SK-N-SH (cell line): ENCODE data around the gene SRSF6. TPM values are rescaled to one million over a fixed set of nuclear protein-coding genes. Genes with fewer than 3 reads are reported as not detected.
A peak's percentile ranks its signal among the peaks of the same experiment; 100 is the strongest.

Experiments used
- CTCF ChIA-PET: fragments of 300-600, 350-600 bp; formaldehyde crosslinking; extraction: SDS; loops from one replicate; lab custom pipeline; 2021; lab: Yijun Ruan, JAX
- POLR2A ChIA-PET: fragments of 350-600 bp; sonication (Branson Sonifier 250); formaldehyde crosslinking; extraction: SDS; loops from one replicate; lab custom pipeline; 2020; ENCODE audit warnings: antibody characterized with exemption, inconsistent platforms; lab: Yijun Ruan, JAX
- DNase-seq: peaks from one replicate; pipeline ENCODE4 v3.0.0; 2012
- H2AFZ ChIP-seq: fragments of 200-600 bp; sonication (generic); 2 replicates; pipeline ENCODE4 v1.8.1; 2016; ENCODE audit warnings: antibody characterized with exemption, mild to moderate bottlenecking, low read depth
- H3F3A ChIP-seq: fragments of 200-600 bp; sonication (generic); replicated peaks from 2 replicates; pipeline ENCODE3; 2016; ENCODE audit warnings: antibody characterized with exemption, mild to moderate bottlenecking; ENCODE audit not compliant: insufficient read depth
- H3K27ac ChIP-seq, 2 experiments: fragments of 200-500 bp in 1 of 2; fragments of 200-600 bp in 1 of 2; sonication (Bioruptor generic) in 1 of 2; sonication (generic), shearing (Covaris generic) in 1 of 2; 2 replicates each; pipeline versions ENCODE4 v1.5.1 to v1.6.1; 2014 to 2016; ENCODE audit warnings: low read depth in 2 of 2, inconsistent platforms in 1 of 2, low read length in 1 of 2, mild to moderate bottlenecking in 1 of 2, mixed read lengths in 1 of 2
- H3K27me3 ChIP-seq: fragments of 200-600 bp; sonication (generic), shearing (Covaris generic); 2 replicates; pipeline ENCODE4 v1.6.1; 2016; ENCODE audit warnings: mixed run types; ENCODE audit not compliant: insufficient read depth
- H3K36me3 ChIP-seq, 2 experiments: fragments of 200-500 bp in 1 of 2; fragments of 200-600 bp in 1 of 2; sonication (Bioruptor generic) in 1 of 2; sonication (generic) in 1 of 2; replicated peaks in 1 of 2; 2 replicates each; pipeline versions ENCODE3 to v1.5.1; 2014 to 2016; ENCODE audit warnings: low read length in 1 of 2, mild to moderate bottlenecking in 1 of 2; ENCODE audit not compliant: insufficient read depth in 2 of 2, control insufficient read depth in 1 of 2
- H3K4me1 ChIP-seq, 2 experiments: fragments of 200-500 bp in 1 of 2; fragments of 200-600 bp in 1 of 2; sonication (Bioruptor generic) in 1 of 2; sonication (generic), shearing (Covaris generic) in 1 of 2; 2 replicates each; pipeline versions ENCODE4 v1.5.1 to v1.6.1; 2014 to 2016; ENCODE audit warnings: low read depth in 1 of 2, low read length in 1 of 2, mixed run types in 1 of 2; ENCODE audit not compliant: insufficient read depth in 2 of 2, control insufficient read depth in 1 of 2
- H3K4me2 ChIP-seq: fragments of 200-600 bp; sonication (generic), shearing (Covaris generic); 2 replicates; pipeline ENCODE4 v1.6.1; 2017; ENCODE audit warnings: mixed run types
- H3K4me3 ChIP-seq, 2 experiments: fragments of 200-500 bp in 1 of 2; fragments of 200-600 bp in 1 of 2; sonication (Bioruptor generic) in 1 of 2; sonication (generic), shearing (Covaris generic) in 1 of 2; 2 replicates each; pipeline versions ENCODE4 v1.5.1 to v1.8.1; 2014 to 2016; ENCODE audit warnings: low read depth in 2 of 2, inconsistent platforms in 1 of 2, low read length in 1 of 2, mild to moderate bottlenecking in 1 of 2, mixed read lengths in 1 of 2, moderate library complexity in 1 of 2
- H3K79me2 ChIP-seq: fragments of 200-600 bp; sonication (generic); 2 replicates; pipeline ENCODE4 v1.8.1; 2017; ENCODE audit warnings: mild to moderate bottlenecking; ENCODE audit not compliant: insufficient read depth
- H3K9ac ChIP-seq: fragments of 200-600 bp; sonication (generic); 2 replicates; pipeline ENCODE4 v1.6.1; 2017; ENCODE audit warnings: mixed run types
- H3K9me2 ChIP-seq: fragments of 200-600 bp; sonication (generic); 2 replicates; pipeline ENCODE4 v1.6.1; 2017; ENCODE audit warnings: mixed run types
- H3K9me3 ChIP-seq: fragments of 200-600 bp; sonication (generic); 2 replicates; pipeline ENCODE4 v1.6.1; 2017; ENCODE audit warnings: mixed run types, mild to moderate bottlenecking, moderate library complexity
- H4K20me1 ChIP-seq: fragments of 200-600 bp; sonication (generic); 2 replicates; pipeline ENCODE4 v1.6.1; 2017; ENCODE audit warnings: mild to moderate bottlenecking, mixed run types; ENCODE audit not compliant: insufficient read depth
- SIN3A ChIP-seq: IDR thresholded peaks from 2 replicates; pipeline ENCODE4 v1.6.1; 2012; ENCODE audit warnings: low read depth, mild to moderate bottlenecking, low read length, moderate library complexity, borderline replicate concordance
- WGBS: methylation state at CpG from one replicate; pipeline ENCODE4 v1.1.6; 2017; ENCODE audit warnings: low lambda C conversion rate; 5-methylcytosine and 5-hydroxymethylcytosine counted together
- polyA plus RNA-seq, 3 experiments: library from polyadenylated mRNA; depleted of rRNA; stranded (reverse); fragments of >200 nt; gene quantifications; 2 replicates each; pipeline ENCODE4 v1.2.3, GENCODE V29; 2012
- TF ChIP-seq, protein P1 (sequence below): fragments of 200-600 bp; sonication (generic); IDR thresholded peaks from 2 replicates; pipeline ENCODE4 v1.6.1; 2017; ENCODE audit warnings: antibody characterized with exemption, mild to moderate bottlenecking, moderate library complexity
- TF ChIP-seq, protein P2 (sequence below): IDR thresholded peaks from 2 replicates; pipeline ENCODE4 v1.6.1; 2012; ENCODE audit warnings: mild to moderate bottlenecking, low read depth, low read length, moderate library complexity

Gene SRSF6
- polyA plus RNA-seq, 1 of the 3 experiments (the other 2 are of a cell fraction) = 92.6 TPM

DNA sequence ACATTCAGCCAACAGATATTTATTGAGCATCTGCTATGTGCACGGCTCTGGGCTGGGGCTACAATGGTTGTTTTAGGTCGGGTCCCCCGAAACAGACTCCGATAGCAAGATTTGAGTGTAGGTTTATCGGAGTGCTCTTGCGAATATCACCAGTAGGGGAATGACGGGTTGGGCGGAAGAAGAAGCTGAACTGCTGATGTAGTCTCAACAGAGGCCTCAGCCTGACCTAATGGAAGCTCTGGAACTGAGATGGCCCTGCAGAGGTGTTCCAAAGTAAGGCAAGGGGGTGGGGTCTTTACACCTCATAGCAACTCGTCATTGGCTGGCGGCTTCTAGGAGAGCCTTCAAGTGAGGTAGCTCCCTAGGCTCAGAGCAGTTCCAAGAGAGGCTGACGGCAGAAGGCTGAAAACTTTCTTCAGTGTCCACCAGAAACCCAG is 50.9 kb downstream of the SRSF6 start:
- Histone ChIP-seq H3F3A (no peaks in the 10 kb centered on the region), H3K4me1 (peaks cover 0 to 11% of the 10 kb centered on the region in 2 experiments; a peak in 1 of 4 replicates)
- TF ChIP-seq SIN3A = no peak
- TF ChIP-seq, protein P1, sequence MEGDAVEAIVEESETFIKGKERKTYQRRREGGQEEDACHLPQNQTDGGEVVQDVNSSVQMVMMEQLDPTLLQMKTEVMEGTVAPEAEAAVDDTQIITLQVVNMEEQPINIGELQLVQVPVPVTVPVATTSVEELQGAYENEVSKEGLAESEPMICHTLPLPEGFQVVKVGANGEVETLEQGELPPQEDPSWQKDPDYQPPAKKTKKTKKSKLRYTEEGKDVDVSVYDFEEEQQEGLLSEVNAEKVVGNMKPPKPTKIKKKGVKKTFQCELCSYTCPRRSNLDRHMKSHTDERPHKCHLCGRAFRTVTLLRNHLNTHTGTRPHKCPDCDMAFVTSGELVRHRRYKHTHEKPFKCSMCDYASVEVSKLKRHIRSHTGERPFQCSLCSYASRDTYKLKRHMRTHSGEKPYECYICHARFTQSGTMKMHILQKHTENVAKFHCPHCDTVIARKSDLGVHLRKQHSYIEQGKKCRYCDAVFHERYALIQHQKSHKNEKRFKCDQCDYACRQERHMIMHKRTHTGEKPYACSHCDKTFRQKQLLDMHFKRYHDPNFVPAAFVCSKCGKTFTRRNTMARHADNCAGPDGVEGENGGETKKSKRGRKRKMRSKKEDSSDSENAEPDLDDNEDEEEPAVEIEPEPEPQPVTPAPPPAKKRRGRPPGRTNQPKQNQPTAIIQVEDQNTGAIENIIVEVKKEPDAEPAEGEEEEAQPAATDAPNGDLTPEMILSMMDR = peak; percentile 15; the same call in 1 of the 2 replicates
- TF ChIP-seq, all 33 proteins: peak for 1
- H3K4me3 ChIP-seq = peak overlapping the region in 1 of 2 experiments; percentile 73; a peak in 2 of 4 replicates
- H3K9ac ChIP-seq = no peak overlapping the region
- CTCF ChIA-PET = interaction anchor here (0.7 to 0.9 kb wide), 2 partner anchors 9 to 30 kb away, joined by 3 read pairs; no protein-coding TSS in a partner anchor
- POLR2A ChIA-PET = interaction anchor here (1.9 kb wide), 1 partner anchor 50 kb away, joined by 5 read pairs; no protein-coding TSS in a partner anchor
- no peaks in the 10 kb centered on the region for H3K9me2 ChIP-seq
- H3K27ac ChIP-seq = no peak overlapping the region
- H3K27me3 ChIP-seq = no peaks in the 10 kb centered on the region; the same call in 1 of the 2 replicates
- no peak overlapping the region for H2AFZ ChIP-seq
- H3K36me3 ChIP-seq = no peaks in the 10 kb centered on the region
- H3K79me2 ChIP-seq = no peaks in the 10 kb centered on the region
- peak; percentile 43 for DNase-seq
- WGBS = 96% methylated on average over 9 of the region's 11 CpGs
- H4K20me1 ChIP-seq = no peaks in the 10 kb centered on the region
- H3K9me3 ChIP-seq = no peaks in the 10 kb centered on the region
- peak overlapping the region; percentile 80 for H3K4me2 ChIP-seq

DNA sequence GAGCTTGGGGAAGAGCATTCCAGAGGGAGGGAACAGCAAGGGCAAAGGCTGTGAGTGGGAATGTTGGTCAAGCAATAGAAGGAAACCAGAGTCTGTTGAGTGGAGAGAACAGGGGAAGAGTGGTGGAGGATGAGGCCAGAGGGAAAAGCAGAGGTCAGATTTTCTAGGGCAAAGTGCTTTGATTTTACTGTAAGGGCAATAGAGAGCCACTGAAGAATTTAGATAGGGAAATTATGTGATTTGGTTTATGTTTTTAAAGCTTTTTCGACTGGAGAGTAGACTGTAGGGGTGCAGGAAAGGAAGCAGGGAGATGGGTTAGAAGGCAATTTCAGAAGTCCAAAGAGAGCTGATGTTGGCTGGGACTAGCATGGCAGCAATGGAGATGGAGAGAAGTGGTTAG is 54.2 kb downstream of the SRSF6 start:
- H3K9me2 ChIP-seq = no peaks in the 10 kb centered on the region
- no peak overlapping the region for H3K4me2 ChIP-seq
- H3K27me3 ChIP-seq = no peaks in the 10 kb centered on the region
- no peak overlapping the region for H3K27ac ChIP-seq
- no peak overlapping the region for H3K4me3 ChIP-seq
- POLR2A ChIA-PET = no interaction called here
- H3K36me3 ChIP-seq = no peaks in the 10 kb centered on the region
- peaks cover 12% of the 10 kb centered on the region for H3K79me2 ChIP-seq
- no peak overlapping the region for H3K9ac ChIP-seq
- no peak overlapping the region for H2AFZ ChIP-seq
- no peaks in the 10 kb centered on the region for H3K9me3 ChIP-seq
- WGBS = 79% methylated on average over 1 of the region's 1 CpG
- H4K20me1 ChIP-seq = no peaks in the 10 kb centered on the region
- no peak for DNase-seq
- TF ChIP-seq, protein P1 = no peak
- TF ChIP-seq, protein P2, sequence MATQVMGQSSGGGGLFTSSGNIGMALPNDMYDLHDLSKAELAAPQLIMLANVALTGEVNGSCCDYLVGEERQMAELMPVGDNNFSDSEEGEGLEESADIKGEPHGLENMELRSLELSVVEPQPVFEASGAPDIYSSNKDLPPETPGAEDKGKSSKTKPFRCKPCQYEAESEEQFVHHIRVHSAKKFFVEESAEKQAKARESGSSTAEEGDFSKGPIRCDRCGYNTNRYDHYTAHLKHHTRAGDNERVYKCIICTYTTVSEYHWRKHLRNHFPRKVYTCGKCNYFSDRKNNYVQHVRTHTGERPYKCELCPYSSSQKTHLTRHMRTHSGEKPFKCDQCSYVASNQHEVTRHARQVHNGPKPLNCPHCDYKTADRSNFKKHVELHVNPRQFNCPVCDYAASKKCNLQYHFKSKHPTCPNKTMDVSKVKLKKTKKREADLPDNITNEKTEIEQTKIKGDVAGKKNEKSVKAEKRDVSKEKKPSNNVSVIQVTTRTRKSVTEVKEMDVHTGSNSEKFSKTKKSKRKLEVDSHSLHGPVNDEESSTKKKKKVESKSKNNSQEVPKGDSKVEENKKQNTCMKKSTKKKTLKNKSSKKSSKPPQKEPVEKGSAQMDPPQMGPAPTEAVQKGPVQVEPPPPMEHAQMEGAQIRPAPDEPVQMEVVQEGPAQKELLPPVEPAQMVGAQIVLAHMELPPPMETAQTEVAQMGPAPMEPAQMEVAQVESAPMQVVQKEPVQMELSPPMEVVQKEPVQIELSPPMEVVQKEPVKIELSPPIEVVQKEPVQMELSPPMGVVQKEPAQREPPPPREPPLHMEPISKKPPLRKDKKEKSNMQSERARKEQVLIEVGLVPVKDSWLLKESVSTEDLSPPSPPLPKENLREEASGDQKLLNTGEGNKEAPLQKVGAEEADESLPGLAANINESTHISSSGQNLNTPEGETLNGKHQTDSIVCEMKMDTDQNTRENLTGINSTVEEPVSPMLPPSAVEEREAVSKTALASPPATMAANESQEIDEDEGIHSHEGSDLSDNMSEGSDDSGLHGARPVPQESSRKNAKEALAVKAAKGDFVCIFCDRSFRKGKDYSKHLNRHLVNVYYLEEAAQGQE = no peak
- TF ChIP-seq, all 33 proteins: peak for 0
- Histone ChIP-seq H3F3A (no peaks in the 10 kb centered on the region), H3K4me1 (peaks cover 0 to 19% of the 10 kb centered on the region in 2 experiments; a peak in 1 of 4 replicates)
- CTCF ChIA-PET = no interaction called here
